ENCODE data around the gene SPRY4. TPM values are rescaled to one million over a fixed set of nuclear protein-coding genes. Genes with fewer than 3 reads are reported as not detected.

The SPRY4 gene
- total and polyA plus RNA-seq, 2 of the 13 experiments (the other 11 are each of a cell fraction or from before 2014, with no cell fraction given): 8.9 to 17.8 TPM

DNA sequence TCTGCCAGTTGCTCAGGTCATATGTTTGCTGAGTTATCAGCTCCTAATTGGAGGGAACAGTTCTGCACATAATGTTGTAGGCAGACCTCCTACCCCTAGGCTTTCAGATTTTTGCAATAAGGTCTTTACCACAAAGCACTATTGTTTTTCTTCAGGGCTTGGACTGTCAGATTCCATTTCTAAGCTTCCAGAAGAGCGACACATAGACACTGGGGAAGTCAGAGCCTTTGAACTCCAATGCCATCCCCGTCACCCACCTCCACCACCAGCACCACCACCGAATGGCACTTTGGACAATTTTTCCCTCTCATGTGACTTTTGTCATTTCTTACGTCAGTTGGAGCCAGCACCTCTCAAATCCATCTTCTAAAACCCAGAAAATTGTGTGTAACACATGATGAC, 28.3 kb upstream of the SPRY4 start (continued):
- TF ChIP-seq PATZ1 (CRISPR knock-in tag; IDR thresholded peaks at IDR 0.05) (no peak), GTF3A (CRISPR knock-in tag; conservative IDR thresholded peaks at IDR 0.05) (no peak), ZBTB33 (CRISPR knock-in tag; IDR thresholded peaks at IDR 0.05) (no peak), HDAC6 (IDR thresholded peaks at IDR 0.05; ENCODE audit: low read depth, low read length) (no peak), ZNF430 (CRISPR knock-in tag; IDR thresholded peaks at IDR 0.05) (no peak), KLF16 (CRISPR knock-in tag; IDR thresholded peaks at IDR 0.05) (no peak), ONECUT2 (CRISPR knock-in tag; IDR thresholded peaks at IDR 0.05) (no peak), RCOR2 (CRISPR knock-in tag; IDR thresholded peaks at IDR 0.05) (no peak), CHD2 (IDR thresholded peaks at IDR 0.05; ENCODE audit: low read depth, low read length) (no peak), ZNF784 (CRISPR knock-in tag; IDR thresholded peaks at IDR 0.05; ENCODE audit: borderline replicate concordance) (no peak), KDM1A (CRISPR knock-in tag; IDR thresholded peaks at IDR 0.05) (no peak), MIER3 (CRISPR knock-in tag; IDR thresholded peaks at IDR 0.05; ENCODE audit: borderline replicate concordance) (no peak), ZNF124 (CRISPR knock-in tag; IDR thresholded peaks at IDR 0.05) (no peak), TCF12 (IDR thresholded peaks at IDR 0.05) (no peak), TCF12 (CRISPR knock-in tag; IDR thresholded peaks at IDR 0.05) (no peak), ZBTB7A (CRISPR knock-in tag; IDR thresholded peaks at IDR 0.05) (0 out of 2 replicates have a peak, but pooled peaks have one; percentile 22), SRF (IDR thresholded peaks at IDR 0.05; ENCODE audit: low read depth, low read length) (no peak), BHLHE40 (IDR thresholded peaks at IDR 0.05; ENCODE audit: low read length) (0 out of 2 replicates have a peak, but pooled peaks have one; percentile 4), DRAP1 (CRISPR knock-in tag; IDR thresholded peaks at IDR 0.05) (peak; percentile 42; the same call in 1 of the 2 replicates), SUZ12 (IDR thresholded peaks at IDR 0.05; ENCODE audit: low read depth, low read length) (no peak), ISX (CRISPR knock-in tag; conservative IDR thresholded peaks at IDR 0.05) (no peak), ZNF644 (CRISPR knock-in tag; IDR thresholded peaks at IDR 0.05; ENCODE audit: low read depth) (peak; percentile 59; the same call in 1 of the 2 replicates)
- TF ChIP-seq, protein P1, sequence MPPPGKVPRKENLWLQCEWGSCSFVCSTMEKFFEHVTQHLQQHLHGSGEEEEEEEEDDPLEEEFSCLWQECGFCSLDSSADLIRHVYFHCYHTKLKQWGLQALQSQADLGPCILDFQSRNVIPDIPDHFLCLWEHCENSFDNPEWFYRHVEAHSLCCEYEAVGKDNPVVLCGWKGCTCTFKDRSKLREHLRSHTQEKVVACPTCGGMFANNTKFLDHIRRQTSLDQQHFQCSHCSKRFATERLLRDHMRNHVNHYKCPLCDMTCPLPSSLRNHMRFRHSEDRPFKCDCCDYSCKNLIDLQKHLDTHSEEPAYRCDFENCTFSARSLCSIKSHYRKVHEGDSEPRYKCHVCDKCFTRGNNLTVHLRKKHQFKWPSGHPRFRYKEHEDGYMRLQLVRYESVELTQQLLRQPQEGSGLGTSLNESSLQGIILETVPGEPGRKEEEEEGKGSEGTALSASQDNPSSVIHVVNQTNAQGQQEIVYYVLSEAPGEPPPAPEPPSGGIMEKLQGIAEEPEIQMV (CRISPR knock-in tag; IDR thresholded peaks at IDR 0.05; ENCODE audit: low read depth): no peak

Measured in HepG2 (cell line).